Fibroblast of skin of abdomen (primary cell): Measurements from ENCODE around the gene MRPL24.

Experiments used
- DNase-seq: peaks from one replicate; pipeline ENCODE4 v3.0.0-alpha.2; 2013

The MRPL24 gene

DNA sequence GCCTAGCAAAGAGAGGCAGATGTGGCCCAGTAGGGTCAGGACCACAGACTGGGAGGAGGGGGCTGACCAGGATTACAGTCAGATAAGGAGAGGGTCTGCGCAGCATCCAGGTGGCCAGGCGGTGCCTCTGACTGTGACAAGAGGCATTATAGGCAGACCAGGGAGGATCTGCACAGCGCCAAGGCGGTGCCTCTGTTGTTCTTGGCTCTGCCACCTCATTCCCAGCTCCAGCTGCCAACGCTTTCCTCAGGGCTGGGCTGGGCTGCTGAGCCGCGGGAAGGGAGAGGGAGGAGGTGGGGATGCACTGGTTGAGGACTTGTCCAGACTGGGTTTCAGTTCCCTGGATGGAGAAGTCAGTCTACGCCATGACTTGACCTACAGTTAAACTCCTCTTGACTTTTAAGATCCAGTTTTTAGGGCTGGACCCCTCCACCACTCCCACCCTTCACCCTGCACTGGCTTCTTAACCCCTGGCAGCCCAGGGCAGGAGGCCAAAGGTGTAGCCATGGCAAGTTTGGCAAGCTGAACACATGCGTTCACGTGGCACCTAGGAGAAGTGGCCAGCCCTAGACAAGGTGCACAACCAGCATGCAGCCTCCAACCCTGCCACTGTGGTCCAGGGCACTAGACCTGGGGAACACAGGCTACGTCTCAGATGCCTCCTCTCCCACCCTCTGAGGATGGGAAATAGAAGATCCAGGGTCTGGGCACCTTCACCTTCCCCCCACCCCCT, 31.0 kb downstream of the MRPL24 start:
- DNase-seq: peak; percentile 48

DNA sequence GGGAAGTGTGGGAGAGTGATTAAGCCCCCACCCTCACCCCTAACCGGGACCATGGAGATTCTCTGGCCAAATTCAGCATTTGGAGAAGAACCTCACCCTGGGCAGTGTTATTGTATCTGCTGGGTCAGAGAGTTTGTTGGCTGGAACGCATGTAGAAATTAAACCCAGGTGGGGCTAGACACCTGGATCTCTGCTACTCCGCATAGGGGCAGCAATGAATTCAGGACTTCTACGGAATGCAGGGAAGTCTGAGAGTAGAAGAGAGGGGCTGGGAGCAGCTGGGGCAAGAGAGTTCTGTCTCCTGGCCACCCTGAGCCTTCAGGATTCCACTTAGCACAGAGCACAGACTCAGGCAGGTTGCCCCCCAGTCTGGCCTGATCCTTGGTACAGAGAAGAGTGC, 31.9 kb downstream of the MRPL24 start:
- DNase-seq: no peak

DNA sequence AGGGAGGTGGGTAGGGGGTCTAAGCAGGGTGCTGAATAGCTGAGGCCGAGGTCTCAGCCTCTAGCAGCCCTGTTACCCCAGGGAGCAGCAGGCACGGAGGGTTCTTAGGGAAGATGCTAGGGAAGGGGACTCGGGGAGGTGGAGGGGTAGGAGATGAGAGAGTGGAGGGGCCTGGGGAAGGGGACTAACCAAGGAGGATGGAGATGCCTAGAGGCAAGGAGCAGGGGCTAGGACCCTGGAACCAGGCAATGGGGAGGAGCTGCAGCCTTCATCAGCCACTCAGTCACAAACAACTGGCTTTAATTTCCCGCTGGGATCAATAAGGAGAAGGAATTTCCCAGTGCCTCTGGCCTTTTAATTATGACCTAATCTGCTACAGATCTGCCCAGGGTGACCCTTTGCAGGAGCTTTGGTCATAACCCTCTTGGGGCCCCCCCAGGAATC, 32.6 kb downstream of the MRPL24 start:
- DNase-seq: peak; percentile 54

DNA sequence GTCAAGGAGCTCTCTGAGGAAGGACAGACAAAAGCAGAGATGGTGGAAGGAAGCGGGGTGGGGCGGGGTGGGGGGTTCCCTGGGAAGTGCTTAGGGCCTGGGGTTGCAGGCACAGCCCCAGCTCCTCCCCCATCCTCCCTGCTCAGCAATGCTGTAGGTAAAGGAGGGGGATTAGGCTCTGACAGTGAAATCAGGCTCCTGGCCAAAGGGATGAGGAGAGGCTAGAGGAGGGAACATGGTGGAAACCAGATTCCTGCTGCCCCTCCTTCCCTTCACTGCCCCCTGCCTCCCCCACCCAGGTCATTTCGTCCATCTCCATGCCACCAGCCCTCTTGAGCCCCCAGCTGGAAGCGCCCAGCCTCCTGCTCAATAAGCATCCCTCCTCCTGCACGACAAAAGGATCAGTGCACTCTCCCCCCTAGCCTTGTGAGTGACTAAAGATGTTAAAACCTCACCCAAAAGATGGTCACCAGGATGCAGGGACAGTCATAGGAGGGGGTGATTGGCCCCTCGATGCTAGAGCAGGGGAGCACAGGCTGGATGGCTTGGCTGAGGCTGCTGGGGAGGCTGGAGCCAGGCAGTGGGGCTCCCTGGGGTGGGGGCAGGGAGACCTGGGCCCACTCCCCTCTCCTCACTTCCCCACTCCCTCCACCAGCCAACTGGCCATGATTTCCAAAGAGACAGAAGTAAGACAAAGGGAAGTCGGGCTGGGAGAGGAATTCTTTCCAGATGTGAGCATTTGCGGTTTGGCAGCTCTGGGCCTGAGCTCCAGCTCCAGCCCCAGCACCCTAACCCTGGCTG, 33.3 kb downstream of the MRPL24 start:
- peak; percentile 87 for DNase-seq

DNA sequence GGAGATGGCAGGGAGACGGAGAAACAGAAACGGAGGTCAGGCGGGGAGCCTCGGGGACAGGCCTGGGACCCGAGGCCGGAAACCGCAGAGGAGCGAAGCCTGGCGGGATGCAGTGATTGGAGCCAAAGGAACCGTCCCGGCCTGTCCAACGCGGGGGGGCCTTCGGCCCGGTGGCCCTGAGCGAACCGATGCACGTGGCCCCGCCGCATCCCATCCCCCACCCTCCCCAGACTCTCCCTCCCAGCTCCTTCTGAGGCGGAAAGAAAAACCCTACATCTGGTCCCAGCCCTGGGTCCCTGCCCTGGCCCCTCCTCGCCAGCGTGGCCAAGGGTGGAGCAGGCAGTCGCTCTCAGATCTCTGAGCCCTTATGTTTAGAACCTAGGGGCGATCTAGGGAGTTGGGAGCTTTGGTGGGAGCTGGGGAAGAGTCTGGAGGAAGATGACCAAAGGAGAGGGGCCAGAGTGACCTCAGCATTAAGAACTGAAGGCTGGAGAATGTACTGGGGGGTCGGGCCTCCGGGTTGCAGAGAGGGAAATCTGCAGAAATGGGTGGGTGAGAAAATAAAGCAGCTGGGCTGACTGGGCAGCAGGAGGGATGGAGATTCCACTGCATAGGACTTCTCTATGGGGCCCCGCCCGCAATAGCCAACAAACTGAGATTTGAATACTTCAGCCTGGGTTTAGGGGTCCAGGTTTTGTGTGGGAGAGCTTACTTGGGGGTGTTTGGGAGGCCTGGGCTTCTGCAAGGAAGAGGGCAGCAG, 34.1 kb downstream of the MRPL24 start:
- DNase-seq: peak; percentile 88

DNA sequence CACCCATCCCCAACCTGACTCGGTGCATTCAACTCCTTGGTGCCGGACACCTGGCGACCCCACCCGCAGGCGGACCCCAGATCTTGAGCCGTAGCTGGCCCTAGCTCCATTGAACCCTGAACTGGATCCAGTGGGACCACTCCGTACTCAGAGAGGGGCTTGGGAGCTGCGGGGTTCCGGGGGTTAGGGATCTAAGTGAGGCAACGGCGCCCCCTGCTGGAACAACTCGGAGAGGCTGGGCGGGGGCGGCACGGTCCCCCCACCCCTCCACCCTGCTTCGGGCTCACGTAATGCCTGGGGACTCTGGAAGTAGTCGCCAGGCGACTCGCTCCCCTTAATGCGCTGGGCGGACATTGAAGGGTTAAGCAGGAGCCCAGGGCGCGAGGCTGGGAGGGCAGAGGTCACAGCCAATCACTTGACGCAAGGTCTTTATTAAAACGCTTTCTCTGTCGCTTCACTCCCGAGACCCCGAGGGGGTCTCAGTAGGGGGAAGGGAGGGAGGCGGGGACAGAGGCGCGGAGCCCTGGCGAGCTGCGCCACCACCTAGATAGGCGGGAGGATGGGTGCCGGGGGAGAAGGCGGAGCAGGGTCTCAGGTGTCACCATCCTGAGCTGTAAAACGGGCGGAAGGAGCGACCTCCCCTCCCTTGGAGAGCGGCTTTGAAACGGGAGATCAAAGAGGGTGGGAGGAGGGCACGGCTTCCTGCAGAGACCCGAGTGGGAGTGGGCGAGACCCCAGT, 34.8 kb downstream of the MRPL24 start:
- peak; percentile 78 for DNase-seq

DNA sequence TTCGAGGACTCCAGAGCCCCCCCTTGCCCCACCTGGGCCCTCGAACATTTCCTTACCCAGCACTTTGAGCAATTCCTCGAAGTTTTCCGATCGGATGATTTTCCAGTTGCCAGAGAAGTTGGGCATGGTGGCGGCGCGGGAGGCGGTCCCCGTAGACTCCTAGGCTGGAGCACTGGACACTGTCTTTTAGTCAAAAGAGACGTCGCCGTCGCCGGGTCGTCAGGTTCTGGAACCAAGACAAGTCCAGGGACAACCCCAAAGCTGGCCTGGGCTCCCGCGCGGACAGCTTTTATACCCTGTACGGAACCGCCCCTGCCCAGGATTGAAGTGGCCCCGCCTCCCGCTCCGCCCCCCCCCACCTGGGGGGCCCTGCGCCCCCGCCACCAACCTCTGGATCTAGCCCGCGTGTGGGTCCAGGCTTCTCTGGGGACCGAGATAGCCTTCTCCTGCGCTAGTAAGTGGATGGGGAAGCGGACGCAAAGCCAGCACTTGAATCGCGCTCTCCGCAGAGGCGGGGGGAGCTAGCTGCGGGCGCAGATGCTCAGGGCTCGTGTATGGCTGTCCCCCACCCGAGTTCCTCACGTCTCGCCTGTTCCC, 35.5 kb downstream of the MRPL24 start, which contains the start of gene CRABP2:
Gene CRABP2 (minus strand): TSS at position 263 of the 597 bp plus-strand sequence. CDS start 137 bp downstream, at position 126.
- DNase-seq: peak; percentile 71

DNA sequence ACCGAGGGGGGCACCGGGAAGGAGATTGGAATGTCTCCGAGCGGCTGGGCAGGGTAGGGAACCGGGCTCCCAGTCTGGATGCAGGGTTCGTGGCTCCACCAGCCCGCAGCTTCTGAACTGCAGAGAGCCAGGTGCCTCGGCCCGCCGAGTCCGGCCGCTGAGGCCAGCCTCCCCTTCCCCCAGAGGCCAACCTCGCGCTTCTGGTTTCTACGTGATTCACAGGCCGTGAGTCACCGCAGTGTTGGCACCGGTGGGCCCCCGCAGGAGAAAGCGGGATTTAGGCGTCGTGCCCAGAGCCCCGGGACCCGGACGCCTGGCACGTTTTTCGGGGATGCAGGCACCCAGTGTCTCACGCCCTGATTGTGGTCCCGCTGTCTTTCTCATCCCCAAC, 36.0 kb downstream of the MRPL24 start:
- peak; percentile 74 for DNase-seq

DNA sequence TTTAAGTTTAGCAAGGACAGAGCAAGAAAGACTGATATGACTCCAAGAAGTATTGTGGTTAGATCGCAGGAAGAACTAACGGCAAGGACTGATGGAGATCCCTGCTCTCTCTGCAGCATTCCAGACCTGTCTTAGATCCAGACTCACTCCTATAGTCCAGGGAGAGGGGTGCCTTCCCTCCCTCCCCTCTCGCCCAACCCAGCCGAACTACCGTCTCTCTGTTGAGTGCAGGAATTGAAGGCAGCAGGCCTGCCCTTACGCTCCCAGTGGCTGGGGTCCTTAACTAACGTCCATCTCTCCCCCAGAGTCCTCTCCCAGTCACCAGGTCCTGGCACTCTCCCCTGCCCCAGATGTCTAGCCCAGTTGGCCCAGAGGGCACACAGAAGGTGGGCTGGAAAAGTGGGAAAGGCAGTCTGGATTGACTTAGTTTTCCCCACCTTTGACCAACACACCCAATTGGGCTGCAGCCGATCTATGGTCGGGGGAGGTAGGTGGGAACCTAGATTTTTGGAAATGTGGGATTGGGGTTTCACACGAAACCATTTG, 36.6 kb downstream of the MRPL24 start:
- no peak for DNase-seq

DNA sequence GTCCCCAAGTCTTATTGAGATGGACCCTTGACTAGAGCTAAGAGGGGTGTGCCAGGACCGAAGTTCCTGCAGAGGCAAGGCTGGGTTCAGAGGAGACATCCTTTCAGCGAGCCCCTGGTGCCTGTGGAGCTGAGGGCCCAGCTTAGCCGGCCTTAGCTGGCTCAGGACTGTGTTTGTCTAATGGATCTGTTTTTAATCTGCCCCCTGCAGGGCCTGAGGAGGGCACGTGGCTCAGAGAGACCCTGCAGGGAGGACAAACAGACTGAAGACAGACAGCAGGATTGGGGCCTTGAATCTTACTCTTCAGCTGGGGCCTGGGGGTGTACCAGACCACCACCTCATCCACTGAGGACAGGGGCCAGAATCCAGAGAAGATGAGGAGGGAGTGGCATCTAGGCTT, 37.1 kb downstream of the MRPL24 start:
- no peak for DNase-seq

DNA sequence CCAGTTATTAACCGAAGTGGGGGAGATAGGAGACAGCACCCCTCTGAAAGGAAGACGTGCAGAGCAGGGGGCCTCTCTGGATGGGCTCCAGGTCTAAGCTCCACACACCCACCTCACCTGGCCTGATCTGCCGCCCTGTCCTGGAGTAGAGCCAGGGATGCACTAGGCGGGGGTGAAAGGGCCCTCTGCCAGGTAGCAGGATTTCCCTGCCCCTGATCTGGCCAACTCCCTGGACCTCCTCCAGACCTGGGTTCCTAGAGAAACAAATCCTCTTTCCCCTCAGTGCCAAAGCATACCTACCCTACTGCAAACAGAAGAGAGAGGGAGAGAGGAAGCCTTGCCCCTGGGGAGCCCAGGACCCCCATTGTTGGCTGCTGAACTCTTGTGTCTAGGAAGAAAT, 37.6 kb downstream of the MRPL24 start:
- no peak for DNase-seq

DNA sequence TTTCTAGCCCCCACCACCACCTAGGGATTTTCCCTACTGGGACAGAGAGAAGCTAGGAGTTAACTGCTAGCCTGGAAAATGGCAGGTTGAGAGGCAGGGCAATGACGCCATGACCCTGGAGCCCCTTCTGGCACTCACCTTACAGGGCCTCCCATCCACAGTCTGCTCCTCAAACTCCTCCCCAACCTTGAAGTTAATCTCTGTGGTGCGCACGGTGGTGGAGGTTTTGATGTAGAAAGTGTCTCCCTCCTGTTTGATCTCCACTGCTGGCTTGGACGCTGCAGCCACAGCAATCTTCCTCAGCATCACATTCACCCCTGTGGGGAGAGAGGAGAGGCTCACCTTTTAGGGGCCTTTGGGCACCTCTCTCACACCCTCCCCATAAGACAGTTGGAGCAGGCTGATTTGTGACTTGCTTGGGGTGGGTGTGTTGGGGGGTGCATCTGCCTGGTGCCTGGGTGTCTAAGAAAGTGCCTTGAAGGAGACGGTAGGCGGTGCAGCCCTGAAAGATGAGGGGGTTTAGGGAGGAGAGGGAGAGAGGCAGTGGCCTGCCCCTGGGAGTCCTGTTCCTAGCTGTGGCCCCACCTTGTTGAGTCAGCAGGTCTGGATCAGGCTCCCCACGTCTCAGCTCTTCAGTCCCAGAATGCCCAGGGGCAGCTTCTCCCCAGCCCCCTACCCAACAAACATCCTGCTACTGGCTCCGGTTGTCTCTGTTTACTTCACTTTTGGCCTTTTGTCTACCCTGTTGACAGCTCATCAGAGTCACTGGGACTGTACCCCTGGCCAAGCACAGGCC, 40.0 kb downstream of the MRPL24 start:
- DNase-seq: no peak

DNA sequence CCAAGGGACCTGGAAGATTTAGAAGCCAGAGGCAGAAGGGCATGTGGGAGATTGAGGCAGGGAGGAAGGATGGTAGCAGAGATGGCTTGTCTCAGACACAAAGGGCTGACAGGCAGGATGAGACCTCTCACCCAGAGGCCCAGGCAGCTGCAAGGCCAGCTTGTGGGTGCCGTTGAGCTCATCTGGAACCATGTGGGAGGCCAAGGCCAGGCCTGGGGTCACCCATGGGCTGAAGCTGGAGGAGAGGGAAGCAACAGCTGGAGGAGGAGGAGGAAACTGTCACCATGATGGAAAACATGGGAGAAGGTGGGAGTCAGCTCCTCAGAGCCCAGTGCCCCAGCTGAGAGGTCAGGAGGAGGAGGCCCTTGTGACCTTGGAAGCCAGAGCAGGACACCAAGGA, 41.9 kb downstream of the MRPL24 start:
- no peak for DNase-seq

DNA sequence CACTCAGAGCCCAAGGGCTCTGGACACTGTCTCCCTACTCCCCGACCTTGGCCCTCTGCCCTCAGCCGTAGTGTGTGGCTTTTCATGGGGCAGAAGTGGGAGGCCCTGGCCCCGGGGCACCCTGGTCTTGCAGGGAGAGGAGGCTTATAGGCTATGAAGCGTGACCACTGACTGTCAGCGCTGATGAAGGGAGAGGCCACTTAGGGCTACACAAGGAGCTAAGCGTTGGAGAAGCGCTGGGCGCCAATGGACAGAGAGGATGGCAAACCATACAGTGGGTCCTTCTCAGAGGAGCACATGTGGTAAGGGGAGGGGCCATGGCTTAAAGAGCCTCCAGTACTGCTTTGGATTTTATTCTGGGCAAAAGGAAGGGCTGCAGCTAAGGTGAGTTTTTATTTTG, 43.4 kb downstream of the MRPL24 start:
- DNase-seq: no peak

DNA sequence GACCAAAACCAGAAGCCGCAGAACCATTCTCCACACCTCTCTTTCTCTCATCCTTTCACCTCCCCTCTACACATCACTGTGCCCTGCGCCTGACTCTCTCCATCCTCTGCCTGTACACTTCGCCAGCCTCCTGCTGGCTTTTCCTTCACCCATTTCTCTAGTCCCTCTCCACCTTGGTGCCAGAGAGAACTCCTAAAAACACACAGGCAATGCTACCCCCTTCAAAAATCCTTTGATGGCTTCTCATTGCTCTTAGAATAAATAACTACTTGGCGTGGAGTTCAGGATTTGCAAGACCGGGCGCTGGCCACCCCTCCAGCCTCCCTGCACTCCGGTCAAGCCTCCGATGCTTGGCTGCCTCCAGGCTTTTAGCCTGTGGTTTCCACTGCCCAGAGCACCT, 44.1 kb downstream of the MRPL24 start:
- no peak for DNase-seq

DNA sequence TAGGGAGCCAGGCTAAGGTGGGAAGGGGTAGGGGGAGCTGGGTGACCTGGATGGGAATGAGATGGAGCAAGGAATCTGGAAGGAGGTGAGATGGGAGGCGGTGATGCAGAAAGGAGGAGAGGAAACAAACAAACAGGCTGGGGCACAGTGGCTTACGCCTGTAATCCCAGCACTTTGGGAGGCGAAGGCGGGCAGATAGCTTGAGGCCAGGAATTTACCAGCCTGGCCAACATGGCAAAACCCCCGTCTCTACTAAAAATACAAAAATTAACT, 46.3 kb downstream of the MRPL24 start:
- DNase-seq: no peak

DNA sequence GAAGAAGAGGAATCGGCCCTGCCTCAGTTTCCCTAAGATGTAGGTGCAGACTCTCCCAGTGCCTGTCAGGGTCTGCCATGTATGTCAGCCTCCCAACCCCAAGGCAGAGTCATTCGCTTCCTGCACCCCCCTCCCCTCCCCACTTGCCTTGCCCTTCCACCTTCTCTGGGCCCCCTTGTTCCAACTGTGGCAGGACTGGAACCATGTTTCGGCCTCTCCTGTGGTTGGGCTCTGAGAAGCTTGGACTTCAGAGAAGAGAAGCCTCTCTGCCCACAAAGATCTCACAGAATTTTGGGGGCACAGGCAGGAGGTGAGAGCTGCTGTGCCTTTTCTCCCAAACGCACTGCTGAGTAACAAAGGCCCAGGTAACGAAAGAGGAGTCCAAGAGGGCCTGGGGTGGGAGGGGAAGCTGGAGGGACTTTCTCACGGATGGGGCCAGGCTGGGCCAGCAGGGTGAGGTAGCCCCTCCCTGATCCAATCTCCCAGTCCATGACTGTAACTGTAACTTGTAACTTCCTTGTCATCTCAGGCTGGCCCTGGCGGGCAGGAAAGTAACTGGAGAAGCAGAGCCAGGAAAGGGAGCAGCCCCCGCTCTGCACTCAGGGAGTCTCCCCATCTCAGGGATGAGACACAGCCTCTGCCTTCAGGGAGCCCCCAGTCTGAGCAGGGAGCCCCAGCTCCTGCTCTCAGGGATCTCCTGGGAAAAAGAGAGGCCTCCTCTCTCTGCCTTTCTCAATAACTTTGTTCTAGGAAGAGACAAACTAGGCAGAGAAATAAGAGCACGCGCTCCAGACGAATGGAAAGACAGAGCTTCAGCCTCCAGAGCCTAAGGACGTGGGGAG, 46.8 kb downstream of the MRPL24 start:
- DNase-seq: no peak

DNA sequence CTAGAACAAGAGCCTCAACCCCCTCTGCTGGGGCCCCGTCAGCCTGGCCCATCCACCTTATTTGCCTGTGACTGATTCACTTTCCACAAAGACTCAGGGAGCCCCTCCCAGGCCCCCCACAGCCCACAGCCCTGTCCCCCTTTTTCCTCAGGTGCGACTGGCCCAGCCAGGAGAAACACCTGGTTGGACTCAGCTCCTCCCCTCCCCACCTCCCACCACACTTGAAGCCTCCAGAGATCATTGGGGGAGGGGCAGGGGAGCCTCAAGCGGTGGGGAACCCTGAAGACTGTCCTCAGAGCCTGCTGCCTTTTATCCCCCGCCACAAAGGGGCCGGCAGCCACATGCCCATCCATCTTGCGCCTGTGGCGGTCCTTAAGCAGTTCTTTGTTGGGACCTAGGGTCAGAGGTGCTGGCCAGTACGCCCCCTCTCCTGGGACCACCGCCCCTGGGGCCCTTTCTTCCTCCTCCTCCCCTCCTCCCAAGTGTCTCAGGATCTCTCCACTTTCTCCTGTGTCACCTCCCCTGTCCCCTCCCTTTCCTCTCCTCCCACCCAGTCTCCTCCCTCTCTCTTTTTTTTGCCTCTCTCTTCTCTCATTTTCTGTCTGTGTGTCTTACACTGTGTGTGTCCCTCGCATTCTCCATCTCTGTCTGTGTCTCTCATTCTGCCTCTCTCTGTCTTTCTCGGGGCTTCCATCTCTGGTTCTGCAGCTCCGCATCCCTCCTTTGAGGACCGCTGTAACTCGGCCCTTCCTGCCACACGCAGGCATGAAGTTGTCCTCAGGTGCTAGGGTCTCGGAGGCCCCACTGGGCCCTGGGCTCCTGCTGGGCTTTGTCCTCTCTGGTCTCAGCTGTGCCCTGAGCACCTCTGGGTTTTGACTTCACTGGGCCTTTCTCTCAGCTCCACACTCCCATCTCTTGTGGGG, 47.7 kb downstream of the MRPL24 start:
- DNase-seq: peak; percentile 62

DNA sequence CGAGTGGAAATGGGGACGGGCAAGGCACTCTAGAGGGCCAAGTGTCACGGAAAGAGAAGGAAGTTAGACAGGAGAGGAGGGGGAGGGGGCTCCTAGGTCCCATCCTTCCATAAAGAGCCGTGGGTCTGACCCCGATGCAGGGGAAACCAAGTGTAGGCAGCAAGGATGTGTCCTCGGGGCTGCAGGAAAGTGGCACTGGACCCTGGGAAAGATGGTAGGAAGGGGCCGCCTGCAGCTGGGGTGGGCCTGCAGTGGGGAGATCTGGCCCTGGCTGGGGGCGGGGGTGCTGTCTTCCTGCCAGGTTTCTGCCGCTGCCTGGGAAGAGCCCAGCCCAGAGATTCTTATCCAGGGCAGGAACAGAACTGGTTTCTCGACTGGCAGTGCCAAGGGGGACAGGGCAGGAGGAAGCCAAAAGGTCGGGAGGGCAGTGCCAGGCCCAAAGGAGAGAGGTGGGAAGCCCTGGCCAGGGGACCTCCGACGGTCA, 48.4 kb downstream of the MRPL24 start:
- no peak for DNase-seq
